ENCODE measurements around the gene INAFM2. TPM values are rescaled to one million over a fixed set of nuclear protein-coding genes. Genes with fewer than 3 reads are reported as not detected.

INAFM2 gene
- total RNA-seq, 2 donors from 2014 or later, result 10.8 to 11.0 TPM

DNA sequence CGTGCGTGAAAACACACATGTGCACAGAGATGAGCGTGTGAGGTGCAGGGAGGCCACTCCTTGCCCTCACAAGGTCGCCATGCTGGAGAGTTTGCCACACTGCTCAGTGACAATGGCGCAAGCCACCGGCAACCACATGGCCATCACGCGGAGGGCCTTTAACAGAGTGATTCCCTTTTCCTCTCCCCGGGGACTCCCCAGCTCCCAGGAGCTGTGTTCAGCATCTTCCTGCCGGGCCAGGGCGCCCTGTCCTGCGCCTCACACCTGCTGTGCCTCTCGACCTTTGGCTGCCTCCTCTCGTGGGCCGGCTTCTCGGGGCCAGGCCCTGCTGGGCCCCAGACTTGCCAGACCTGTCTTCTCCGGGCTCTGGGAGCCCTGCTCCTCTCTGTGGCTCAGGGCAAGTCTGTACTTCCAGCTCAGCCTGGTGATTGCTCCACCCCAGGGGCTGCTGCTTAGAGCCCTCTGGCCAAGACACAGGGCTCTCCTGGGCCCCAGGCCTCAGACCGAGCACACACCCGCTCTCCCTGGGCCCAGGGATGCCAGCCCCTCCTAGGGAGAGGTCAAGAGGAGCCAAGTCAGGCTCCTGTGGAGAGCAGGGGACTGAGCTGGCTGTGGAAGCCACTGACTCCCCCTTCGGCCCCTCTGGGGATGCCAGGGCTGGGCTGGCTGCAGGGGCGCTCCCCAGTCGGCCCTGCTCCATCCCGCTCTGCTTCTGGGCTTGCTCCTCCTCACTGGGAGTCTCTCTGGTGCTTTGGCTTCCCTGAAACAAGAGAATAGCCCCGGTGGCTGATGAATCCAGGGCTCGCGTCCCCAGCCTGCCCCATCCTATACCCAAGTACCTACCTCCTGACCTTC, 11.7 kb downstream of the INAFM2 start:
- no peak for ATAC-seq (replicated peaks)
- Mint-ChIP-seq H3K4me3 (no peak overlapping the region), H3K27ac (no peak overlapping the region), H3K9me3 (no peaks in the 10 kb centered on the region), H3K36me3 (ENCODE audit: low read depth) (no peaks in the 10 kb centered on the region), H3K27me3 (no peaks in the 10 kb centered on the region), H3K4me1 (peaks cover 13% of the 10 kb centered on the region)

DNA sequence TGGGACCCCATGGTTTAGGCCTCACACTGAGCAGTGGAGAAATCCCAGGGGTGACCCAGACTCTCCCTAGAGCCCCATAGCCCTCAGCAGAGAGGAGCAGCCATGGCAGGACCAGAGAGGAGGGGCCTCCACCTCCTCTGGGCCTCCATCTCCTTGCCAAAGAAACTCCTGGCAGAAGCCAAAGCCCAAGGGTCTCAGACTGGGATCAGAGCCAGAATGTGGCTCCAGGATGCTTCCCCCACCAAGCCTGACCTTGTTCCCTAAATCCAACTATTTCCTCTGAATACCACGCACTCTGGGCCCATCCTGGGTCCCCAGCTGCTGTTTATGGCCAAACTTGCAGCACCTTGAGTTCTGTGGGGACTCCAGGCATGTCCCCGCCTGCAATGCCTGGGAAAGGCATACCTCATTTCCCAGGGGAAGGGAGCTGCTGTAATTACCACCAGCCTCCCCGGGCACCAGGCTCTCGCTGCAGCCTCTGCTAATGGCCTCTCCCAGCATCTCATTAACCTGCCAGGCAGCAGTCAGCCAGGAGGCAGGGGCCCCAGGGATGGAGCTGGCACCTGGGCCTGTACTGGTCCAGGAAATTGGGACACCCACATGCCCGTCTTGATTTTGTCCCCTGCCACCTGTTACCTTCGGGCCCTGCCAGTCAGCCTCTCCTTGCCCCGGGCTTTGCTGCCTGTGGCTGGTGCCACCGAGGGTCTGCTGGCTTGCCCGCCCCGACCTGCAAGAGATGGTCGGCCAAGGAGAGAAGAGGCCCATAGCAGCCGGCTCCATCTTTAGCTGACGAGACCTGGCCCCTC, 12.6 kb downstream of the INAFM2 start:
- Mint-ChIP-seq H3K4me1 (peaks cover 13% of the 10 kb centered on the region), H3K9me3 (no peaks in the 10 kb centered on the region), H3K36me3 (ENCODE audit: low read depth) (no peaks in the 10 kb centered on the region), H3K27me3 (no peaks in the 10 kb centered on the region), H3K27ac (no peak overlapping the region), H3K4me3 (no peak overlapping the region)
- ATAC-seq (replicated peaks), result no peak

DNA sequence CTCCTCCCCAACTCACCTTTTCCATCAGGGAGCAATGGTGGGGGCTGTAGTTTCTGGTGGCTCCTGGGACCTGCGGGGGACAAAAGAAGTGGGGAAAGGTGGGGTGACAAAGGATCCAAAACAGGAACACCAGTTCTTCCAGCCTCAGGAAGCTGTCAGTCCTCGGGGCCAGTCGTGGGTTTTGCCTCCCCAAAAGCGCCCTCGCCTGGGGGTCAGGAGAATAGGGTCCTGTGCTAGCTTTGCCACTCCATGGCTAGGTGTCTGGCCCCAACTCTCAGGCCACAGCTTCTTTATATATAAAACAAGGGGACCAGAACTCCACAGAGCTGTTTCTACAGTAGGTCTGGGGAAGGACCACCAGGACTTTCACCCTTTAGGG, 13.2 kb downstream of the INAFM2 start:
- Mint-ChIP-seq H3K4me1 (peaks cover 13% of the 10 kb centered on the region), H3K27ac (no peak overlapping the region), H3K9me3 (no peaks in the 10 kb centered on the region), H3K36me3 (ENCODE audit: low read depth) (no peaks in the 10 kb centered on the region), H3K27me3 (no peaks in the 10 kb centered on the region), H3K4me3 (no peak overlapping the region)
- ATAC-seq (replicated peaks), result no peak

DNA sequence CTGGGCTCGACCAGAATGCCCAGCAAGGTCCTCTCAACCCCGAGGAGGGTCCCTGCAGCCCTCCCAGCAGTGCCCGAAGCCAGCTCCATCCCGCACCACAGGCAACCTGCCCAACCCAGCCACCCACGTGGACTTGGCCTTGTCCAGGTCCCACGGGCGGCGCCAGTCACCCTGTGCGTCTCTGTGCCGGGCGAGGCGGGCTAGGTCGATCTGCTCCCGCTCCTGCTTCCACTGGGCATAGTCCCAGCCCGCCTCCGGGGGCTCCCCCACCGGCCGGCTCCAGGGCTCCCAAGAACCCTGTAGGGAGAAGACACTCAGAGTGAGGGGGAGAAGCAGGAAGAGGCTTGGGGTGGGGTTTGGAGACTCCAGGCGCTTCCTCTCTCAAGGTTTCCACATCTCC, 14.1 kb downstream of the INAFM2 start:
- ATAC-seq (replicated peaks), result no peak
- H3K36me3 Mint-ChIP-seq (ENCODE audit: low read depth), result no peaks in the 10 kb centered on the region
- no peak overlapping the region for H3K27ac Mint-ChIP-seq
- H3K27me3 Mint-ChIP-seq, result no peaks in the 10 kb centered on the region
- H3K9me3 Mint-ChIP-seq, result no peaks in the 10 kb centered on the region
- H3K4me1 Mint-ChIP-seq, result peaks cover 13% of the 10 kb centered on the region
- no peak overlapping the region for H3K4me3 Mint-ChIP-seq

DNA sequence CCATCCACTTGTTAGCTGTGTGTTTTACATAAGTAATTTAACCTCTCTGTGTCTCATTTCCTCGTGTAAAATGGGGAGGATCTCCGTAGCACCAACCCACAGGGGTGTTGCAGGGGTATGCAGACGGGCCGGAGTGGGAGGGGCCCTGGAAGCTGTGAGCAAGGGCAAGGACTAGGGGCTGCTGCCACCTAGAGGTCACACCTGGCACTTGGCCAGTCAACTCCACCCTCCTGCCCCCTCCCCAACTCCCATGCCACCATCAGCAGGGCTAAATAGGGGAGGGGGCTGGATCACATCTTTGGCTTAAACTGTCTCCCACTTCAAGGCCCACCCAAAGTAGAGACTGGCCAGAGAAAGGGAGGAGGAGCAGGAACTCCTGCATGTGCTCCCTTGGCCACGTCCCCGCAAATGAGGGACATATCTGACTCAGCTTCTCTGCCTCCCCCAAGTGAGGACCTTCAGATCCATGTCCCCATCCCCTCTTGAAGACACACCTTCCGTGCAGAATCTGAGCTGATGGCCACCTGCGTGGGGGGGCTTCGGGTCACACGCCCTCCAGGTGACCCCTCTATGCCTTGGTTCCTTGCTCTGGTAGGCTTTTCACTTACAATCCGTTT, 14.7 kb downstream of the INAFM2 start:
- no peak overlapping the region for H3K4me3 Mint-ChIP-seq
- H3K27ac Mint-ChIP-seq, result no peak overlapping the region
- peak; percentile 91 for ATAC-seq (replicated peaks)
- H3K27me3 Mint-ChIP-seq, result no peaks in the 10 kb centered on the region
- H3K9me3 Mint-ChIP-seq, result no peaks in the 10 kb centered on the region
- H3K4me1 Mint-ChIP-seq, result peaks cover 13% of the 10 kb centered on the region
- H3K36me3 Mint-ChIP-seq (ENCODE audit: low read depth), result no peaks in the 10 kb centered on the region

DNA sequence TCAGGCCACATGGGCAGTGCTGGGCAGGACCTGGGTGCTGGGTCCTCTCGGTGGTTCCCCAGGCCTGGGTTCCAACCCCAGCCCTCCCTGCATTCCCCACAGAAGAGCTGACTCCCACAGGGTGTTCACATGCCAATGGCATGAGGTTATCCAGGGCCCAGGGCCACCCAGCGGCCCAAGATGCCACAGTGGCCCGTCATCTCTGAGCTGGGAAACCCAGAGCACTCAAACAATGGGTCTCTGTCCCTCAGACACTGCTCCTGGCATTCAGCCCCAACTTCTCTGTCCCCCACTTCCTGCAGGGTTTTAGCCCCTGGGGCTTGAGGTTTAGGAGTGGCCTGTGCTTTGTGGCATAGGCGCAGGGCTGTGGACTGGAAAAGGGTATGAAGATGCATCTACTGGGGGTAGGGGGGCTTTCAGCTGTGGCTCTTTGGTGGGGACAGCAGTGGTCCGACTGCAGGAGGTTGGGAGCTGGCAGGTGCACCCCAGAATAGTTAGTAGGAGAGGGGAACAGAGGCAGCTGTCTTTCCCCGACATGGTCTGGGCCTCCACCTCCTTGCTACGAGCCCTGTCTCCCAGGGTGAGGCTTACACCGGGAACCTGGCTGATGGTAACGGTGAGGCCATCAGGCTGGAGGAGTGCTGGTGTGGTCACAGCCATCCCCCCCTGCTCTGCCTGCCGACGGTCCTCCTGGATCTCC, 15.6 kb downstream of the INAFM2 start:
- ATAC-seq (replicated peaks), result no peak
- Mint-ChIP-seq H3K9me3 (no peaks in the 10 kb centered on the region), H3K27ac (no peak overlapping the region), H3K4me3 (no peak overlapping the region), H3K27me3 (no peaks in the 10 kb centered on the region), H3K4me1 (peaks cover 7% of the 10 kb centered on the region), H3K36me3 (ENCODE audit: low read depth) (no peaks in the 10 kb centered on the region)

DNA sequence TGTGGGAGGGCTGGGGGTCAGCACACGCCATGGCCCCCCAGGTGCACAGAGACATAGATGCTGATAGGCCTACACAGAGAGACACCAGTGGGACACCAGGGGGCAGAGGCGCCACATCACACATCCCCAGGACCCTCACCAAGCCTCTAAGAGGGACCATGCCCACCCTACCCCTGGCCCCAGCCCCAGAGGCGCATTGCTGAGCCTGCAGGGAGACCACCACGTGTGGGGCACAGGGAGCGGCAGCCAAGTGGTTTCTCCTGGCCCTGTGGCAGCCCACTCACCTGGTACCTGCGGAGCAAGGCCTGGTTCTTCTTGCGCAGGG, 16.1 kb downstream of the INAFM2 start:
- peaks cover 4% of the 10 kb centered on the region for H3K4me1 Mint-ChIP-seq
- no peaks in the 10 kb centered on the region for H3K36me3 Mint-ChIP-seq (ENCODE audit: low read depth)
- H3K4me3 Mint-ChIP-seq, result no peak overlapping the region
- no peak for ATAC-seq (replicated peaks)
- no peaks in the 10 kb centered on the region for H3K9me3 Mint-ChIP-seq
- H3K27ac Mint-ChIP-seq, result no peak overlapping the region
- no peaks in the 10 kb centered on the region for H3K27me3 Mint-ChIP-seq

DNA sequence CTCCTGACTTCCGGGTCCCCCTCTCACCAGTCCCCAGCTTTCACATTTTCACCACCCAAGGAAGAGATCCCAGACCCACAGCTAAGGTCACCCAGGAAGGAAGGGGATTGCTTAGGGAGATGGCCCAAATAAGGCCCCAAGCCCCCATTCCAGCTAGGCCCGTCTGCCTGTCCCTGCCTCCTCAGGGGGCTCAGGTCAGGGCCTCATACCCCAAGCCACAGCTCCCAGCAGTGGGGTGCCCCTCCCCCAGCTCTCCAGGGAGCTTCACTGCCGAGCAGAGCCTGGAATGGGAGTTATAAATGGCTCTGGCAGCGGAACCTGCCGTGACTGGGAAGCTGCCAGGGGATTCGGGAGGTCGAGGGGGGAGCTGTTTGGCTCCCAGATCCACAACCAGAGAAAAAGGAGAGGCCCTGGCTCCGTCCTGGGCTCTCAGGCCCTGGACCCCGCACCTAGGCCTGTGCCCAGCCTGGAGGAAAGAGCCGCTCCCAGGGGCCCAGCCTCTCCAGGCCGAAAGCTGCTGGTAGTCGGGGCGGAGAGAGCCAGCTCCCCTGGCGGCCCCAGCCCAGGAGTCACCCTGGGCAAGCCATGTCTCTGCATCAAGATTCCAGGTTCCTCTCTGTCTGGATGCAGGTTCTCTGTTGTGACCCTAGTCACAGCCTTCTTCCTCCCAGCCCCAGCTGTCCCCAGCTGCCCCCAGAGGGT, 16.7 kb downstream of the INAFM2 start:
- ATAC-seq (replicated peaks), result no peak
- H3K4me3 Mint-ChIP-seq, result no peak overlapping the region

DNA sequence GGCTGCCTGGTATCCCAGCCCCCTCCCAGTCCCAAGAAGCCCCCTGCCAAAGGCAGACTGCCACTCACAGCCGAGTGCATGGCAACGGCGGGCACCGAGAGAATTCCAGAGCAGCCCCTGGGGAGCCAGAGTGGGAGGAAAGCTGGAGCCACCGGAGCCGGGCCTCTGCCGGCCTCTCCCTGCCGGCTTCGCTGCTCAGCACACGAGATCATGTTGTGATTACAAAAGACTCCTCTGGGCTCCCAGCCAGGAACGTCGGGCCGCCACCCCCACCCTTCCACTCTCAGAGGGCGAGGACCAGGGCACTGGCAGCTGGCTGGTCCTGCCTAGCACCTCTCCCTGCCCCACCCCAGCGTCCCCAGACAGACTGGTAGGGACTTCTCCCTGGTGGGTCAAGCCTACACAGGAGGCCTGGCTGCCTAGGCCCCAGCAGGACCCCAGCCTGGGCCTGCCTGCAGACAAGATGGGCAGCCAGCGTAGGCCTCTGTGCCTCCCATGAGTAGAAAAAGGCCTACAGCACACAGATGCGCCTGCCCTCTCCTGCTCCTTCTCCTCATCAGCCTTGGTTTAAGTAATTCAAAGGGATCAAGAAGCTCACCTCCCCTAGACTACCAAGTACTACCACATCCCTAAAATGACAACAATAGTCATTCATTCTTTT, 17.4 kb downstream of the INAFM2 start, which contains the start of gene CCDC9B:
Gene CCDC9B (minus strand): TSS at position 200 of the 661 bp plus-strand sequence. CDS start 120 bp downstream, at position 80.
- H3K9me3 Mint-ChIP-seq, result no peaks in the 10 kb centered on the region
- H3K4me1 Mint-ChIP-seq, result peaks cover 4% of the 10 kb centered on the region
- no peak for ATAC-seq (replicated peaks)
- H3K27ac Mint-ChIP-seq, result no peak within 1 kb of the TSS
- no peak within 1 kb of the TSS for H3K4me3 Mint-ChIP-seq
- no peaks in the 10 kb centered on the region for H3K36me3 Mint-ChIP-seq (ENCODE audit: low read depth)
- H3K27me3 Mint-ChIP-seq, result no peaks in the 10 kb centered on the region

More for the DNA sequence above, 16.7 kb downstream of the INAFM2 start:
- no peaks in the 10 kb centered on the region for H3K36me3 Mint-ChIP-seq (ENCODE audit: low read depth)
- no peaks in the 10 kb centered on the region for H3K27me3 Mint-ChIP-seq
- peaks cover 4% of the 10 kb centered on the region for H3K4me1 Mint-ChIP-seq
- H3K27ac Mint-ChIP-seq, result no peak overlapping the region
- H3K9me3 Mint-ChIP-seq, result no peaks in the 10 kb centered on the region

DNA sequence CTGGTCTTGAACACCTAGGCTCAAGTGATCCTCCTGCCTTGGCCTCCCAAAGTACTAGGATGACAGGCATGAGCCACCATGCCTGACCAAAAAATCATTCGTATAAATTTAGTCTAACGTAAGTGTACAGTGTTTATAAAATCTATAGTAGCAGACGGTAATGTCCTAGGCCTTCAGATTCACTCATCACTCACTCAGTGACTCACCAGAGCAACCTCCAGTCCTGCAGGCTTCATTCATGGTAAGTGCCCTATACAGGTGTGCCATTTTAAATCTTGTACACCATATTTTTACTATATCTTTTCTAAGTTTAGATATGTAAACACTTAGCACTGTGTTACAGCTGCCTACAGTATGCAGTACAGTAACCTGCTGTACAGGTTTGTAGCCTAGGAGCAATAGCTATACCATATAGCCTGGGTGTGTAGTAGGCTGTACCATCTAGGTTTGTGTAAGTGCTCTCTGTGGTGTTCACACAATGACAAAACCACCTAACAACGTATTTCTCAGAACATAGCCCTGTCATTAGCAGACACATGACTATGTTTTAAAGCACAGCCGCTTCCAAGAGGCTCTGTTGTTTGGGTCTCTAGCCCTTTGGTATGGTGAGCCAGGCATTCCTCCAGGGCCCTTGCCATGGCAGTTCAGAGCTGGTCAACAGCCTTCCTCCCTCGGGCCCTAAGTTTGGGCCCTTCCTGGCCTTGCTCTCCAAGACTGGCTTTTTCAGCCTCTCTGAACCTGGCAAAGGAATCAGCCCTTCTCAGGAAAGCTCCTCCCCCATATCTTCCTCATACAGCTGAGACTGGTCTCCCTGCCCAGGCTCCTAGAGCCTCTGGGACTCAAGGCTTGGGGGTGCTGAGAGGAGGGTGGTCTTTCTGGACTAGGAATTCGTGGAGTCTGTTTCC, 19.2 kb downstream of the INAFM2 start:
- H3K4me3 Mint-ChIP-seq, result no peak overlapping the region
- ATAC-seq (replicated peaks), result no peak
- no peak overlapping the region for H3K27ac Mint-ChIP-seq
- no peaks in the 10 kb centered on the region for H3K9me3 Mint-ChIP-seq
- H3K27me3 Mint-ChIP-seq, result no peaks in the 10 kb centered on the region
- no peaks in the 10 kb centered on the region for H3K36me3 Mint-ChIP-seq (ENCODE audit: low read depth)
- peaks cover 4% of the 10 kb centered on the region for H3K4me1 Mint-ChIP-seq

DNA sequence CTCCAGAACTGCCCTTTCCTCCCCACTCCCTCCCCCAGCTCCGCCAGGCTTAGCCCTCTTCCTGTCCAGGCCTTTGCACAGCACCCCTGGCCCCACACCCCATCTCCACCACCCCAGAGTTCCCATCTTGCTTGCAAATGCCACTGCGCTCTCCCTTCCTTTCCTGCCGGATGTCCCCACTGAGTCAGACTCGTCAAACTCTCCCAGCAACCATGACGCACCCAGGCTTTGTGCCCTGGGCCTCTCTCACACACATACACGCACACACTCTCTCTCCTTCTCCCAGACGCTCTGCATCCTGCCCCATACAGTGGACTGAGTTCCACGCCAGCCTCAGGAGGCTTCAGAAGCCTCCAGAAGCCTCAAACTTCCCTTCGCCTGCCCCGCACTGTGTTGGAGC, 20.0 kb downstream of the INAFM2 start:
- Mint-ChIP-seq H3K27me3 (no peaks in the 10 kb centered on the region), H3K36me3 (ENCODE audit: low read depth) (no peaks in the 10 kb centered on the region), H3K4me1 (no peaks in the 10 kb centered on the region), H3K27ac (no peak overlapping the region), H3K4me3 (no peak overlapping the region), H3K9me3 (no peaks in the 10 kb centered on the region)
- ATAC-seq (replicated peaks), result no peak

DNA sequence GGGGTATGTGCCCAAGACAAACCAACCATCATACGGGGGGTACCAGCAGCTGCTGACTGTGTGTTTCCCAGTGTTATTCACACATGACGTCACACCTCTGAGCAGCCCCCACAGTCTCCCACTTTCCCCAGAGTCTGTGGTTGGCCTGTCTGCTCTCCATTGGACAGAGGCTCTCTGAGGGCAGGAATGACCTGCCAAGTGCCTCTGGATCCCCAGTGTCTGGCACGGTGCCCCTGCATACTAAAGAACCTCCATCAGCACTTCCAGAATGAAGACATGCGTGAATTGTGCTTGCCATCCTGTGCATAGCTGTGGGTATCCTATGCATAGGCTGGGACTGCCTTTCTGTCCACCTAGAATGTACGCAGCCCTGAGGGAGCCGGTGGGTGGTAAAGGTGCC, 20.7 kb downstream of the INAFM2 start:
- no peak overlapping the region for H3K4me3 Mint-ChIP-seq
- no peaks in the 10 kb centered on the region for H3K27me3 Mint-ChIP-seq
- no peaks in the 10 kb centered on the region for H3K9me3 Mint-ChIP-seq
- H3K4me1 Mint-ChIP-seq, result no peaks in the 10 kb centered on the region
- no peaks in the 10 kb centered on the region for H3K36me3 Mint-ChIP-seq (ENCODE audit: low read depth)
- no peak for ATAC-seq (replicated peaks)
- H3K27ac Mint-ChIP-seq, result no peak overlapping the region
